Testis (tissue), 3 donors: ENCODE data around the gene TTLL9. TPM values are rescaled to one million over a fixed set of nuclear protein-coding genes. Genes with fewer than 3 reads are reported as not detected.

Source experiments
- DNase-seq: peaks from one replicate; pipeline ENCODE4 v3.0.0-alpha.2; 2019
- H3K27ac ChIP-seq, 2 donors: fragments of 200-600 bp; sonication (generic); one replicate each; pipeline ENCODE4 v1.5.1; 2019
- H3K27me3 ChIP-seq: fragments of 200-600 bp; sonication (generic); one replicate; pipeline ENCODE4 v1.5.1; 2019
- H3K36me3 ChIP-seq: fragments of 200-600 bp; sonication (generic); one replicate; pipeline ENCODE4 v1.5.1; 2017; ENCODE audit warnings: low read depth; ENCODE audit errors: missing control alignments
- H3K4me1 ChIP-seq: fragments of 200-600 bp; sonication (generic); one replicate; pipeline ENCODE4 v1.5.1; 2019
- H3K4me3 ChIP-seq, 2 donors: fragments of 200-600 bp; sonication (generic); one replicate each; pipeline ENCODE4 v1.5.1; 2017 to 2019
- H3K9me3 ChIP-seq: fragments of 200-600 bp; sonication (generic); one replicate; pipeline ENCODE4 v1.5.1; 2017
- CTCF ChIP-seq, 3 experiments: fragments of 450-650 bp in 2 of 3; fragments of 200-600 bp in 1 of 3; sonication (generic) in 1 of 3; IDR thresholded peaks; one replicate each; pipeline ENCODE4 v1.5.1; 2016 to 2019; ENCODE audit warnings: antibody characterized with exemption in 3 of 3, mild to moderate bottlenecking in 2 of 3, moderate library complexity in 1 of 3
- POLR2A ChIP-seq: fragments of 450-650 bp; IDR thresholded peaks from one replicate; pipeline ENCODE4 v1.6.1; 2017; ENCODE audit warnings: antibody characterized with exemption, mild to moderate bottlenecking, moderate library complexity
- WGBS, 2 donors: methylation state at CpG; one replicate each; pipeline ENCODE4 v1.1.5; 2018; 5-methylcytosine and 5-hydroxymethylcytosine counted together
- intact Hi-C: fragments of 100-400 bp; cut with DNase I; formaldehyde crosslinking; loops from one replicate; pipeline ENCODE4 v1.15.1; 2023; ENCODE audit warnings: low total_unique reads
- polyA plus RNA-seq: library from polyadenylated mRNA; stranded (reverse); fragments of 350-450 nt; fragmentation: Illumina TruSeq; extraction: RNeasy Lipid Tissue Mini Kit (QIAGEN cat#74804); gene quantifications from one replicate; pipeline ENCODE4 v1.2.3, GENCODE V29; 2014; ENCODE audit warnings: low read depth, low replicate concordance; ENCODE audit not compliant: insufficient read depth
- total RNA-seq, 2 donors: library from RNA; depleted of rRNA; stranded (reverse); fragments of >200 nt; gene quantifications; one replicate each; pipeline ENCODE4 v1.2.3, GENCODE V29; 2016

The TTLL9 gene
- total and polyA plus RNA-seq, 3 donors from 2014 or later = 8.7 to 32.7 (median 19.1) TPM

- Histone ChIP-seq H3K27me3 (no peaks in the 10 kb centered on the region), H3K4me1 (peaks cover 10% of the 10 kb centered on the region), H3K27ac (no peak overlapping the region), H3K36me3 (no peaks in the 10 kb centered on the region), H3K9me3 (no peaks in the 10 kb centered on the region), H3K4me3 (no peak overlapping the region)
- intact Hi-C loops = loop anchor here (10.0 kb wide), 1 partner anchor 125 kb away; the partner anchor contains the start of gene PDRG1
- no peak for TF ChIP-seq POLR2A
- TF ChIP-seq CTCF (IDR thresholded peaks at IDR 0.05) = no peak
- 90 to 92% methylated on average over 6 of the region's 6 CpGs for WGBS, 2 donors
- DNase-seq = no peak
These were observed 40.7 kb upstream of the TTLL9 start for GRCh38 chr20:31829731-31830130.

GRCh38 chr20:31830406-31830981 lies 39.9 kb upstream of the TTLL9 start:
- no peak for DNase-seq
- TF ChIP-seq POLR2A (no peak), CTCF (IDR thresholded peaks at IDR 0.05) (no peak)
- intact Hi-C loops = no loop called here
- WGBS, 2 donors = 82% methylated on average over 8 of the region's 8 CpGs
- H3K9me3 ChIP-seq = no peaks in the 10 kb centered on the region
- H3K27me3 ChIP-seq = no peaks in the 10 kb centered on the region
- no peaks in the 10 kb centered on the region for H3K36me3 ChIP-seq
- H3K4me3 ChIP-seq = no peak overlapping the region
- H3K4me1 ChIP-seq = peaks cover 14% of the 10 kb centered on the region
- H3K27ac ChIP-seq = no peak overlapping the region

- WGBS, 2 donors = 87 to 94% methylated on average over 6 of the region's 6 CpGs
- intact Hi-C loops = no loop called here
These were observed 39.2 kb upstream of the TTLL9 start for GRCh38 chr20:31831211-31831610.

DNA sequence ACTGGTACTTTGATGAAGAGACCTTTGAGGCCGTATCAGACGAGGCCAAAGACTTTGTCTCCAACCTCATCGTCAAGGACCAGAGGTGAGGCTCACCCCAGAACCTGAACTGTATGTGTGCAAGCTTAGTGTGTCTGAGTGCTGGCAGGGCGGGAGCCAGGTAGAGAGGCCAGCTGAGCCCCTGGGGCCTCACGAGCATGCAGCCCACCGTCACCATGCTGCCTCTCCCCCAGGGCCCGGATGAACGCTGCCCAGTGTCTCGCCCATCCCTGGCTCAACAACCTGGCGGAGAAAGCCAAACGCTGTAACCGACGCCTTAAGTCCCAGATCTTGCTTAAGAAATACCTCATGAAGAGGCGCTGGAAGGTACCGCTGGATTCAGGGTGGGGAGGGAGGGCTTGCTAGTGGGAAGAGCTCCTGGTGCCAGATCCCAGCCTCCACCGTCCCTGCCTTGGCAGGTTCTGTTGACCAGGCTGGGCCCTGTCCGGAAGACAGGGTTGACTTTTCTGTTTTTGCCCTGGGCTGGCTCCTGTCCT lies 38.6 kb upstream of the TTLL9 start:
- Histone ChIP-seq H3K4me3 (no peak overlapping the region), H3K27me3 (no peaks in the 10 kb centered on the region), H3K36me3 (no peaks in the 10 kb centered on the region), H3K4me1 (peaks cover 25% of the 10 kb centered on the region), H3K27ac (no peak overlapping the region), H3K9me3 (no peaks in the 10 kb centered on the region)
- TF ChIP-seq CTCF (IDR thresholded peaks at IDR 0.05) (no peak), POLR2A (no peak)
- intact Hi-C loops = no loop called here
- no peak for DNase-seq
- WGBS, 2 donors = 86 to 92% methylated on average over 8 to 17 of the region's 17 CpGs

More at GRCh38 chr20:31831211-31831610, 39.2 kb upstream of the TTLL9 start:
- Histone ChIP-seq H3K9me3 (no peaks in the 10 kb centered on the region), H3K36me3 (no peaks in the 10 kb centered on the region), H3K4me3 (no peak overlapping the region), H3K4me1 (peaks cover 21% of the 10 kb centered on the region), H3K27ac (no peak overlapping the region), H3K27me3 (no peaks in the 10 kb centered on the region)
- no peak for DNase-seq
- TF ChIP-seq POLR2A (no peak), CTCF (IDR thresholded peaks at IDR 0.05) (no peak)
